ENCODE measurements around the gene EEF2.

DNA sequence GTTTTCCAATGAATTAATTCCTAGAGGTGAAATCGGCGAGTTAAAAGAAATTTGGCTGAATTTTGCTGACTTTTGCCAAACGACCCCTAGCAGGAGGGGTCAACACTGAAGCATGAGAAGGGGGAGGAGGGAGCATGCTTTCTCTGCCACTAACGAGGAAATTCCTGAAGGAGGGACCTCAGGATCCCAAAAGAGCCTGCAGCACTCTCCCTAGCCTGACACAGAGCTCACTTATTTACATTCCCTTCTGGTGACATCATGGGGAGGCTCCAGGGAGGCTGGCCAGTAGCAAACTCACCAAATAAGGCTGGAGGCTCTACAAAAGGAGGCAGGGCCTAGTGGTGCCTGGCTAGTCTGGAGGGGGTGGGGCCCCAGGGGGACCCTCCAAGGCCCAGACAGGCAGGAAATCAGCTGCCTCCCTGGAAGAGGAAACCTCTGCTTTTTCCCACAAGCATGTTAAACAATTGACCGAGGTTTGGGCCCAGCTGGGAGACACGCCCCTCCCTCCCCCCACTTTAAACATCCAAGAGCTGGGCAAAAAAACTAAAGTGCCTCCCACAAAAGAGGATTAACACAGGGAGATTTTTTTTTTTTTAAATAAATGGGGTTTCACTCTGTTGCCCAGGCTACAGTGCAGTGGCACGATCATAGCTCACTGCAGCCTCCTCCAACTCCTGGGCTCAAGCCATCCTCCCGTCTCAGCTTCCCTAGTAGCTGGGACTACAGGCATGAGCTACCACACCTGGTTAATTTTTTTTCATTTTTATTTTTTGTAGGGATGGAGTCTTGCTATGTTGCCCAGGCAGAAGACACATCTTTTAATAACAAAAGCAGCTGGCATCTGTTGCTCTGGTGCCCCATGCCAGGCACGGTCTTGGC lies 16.5 kb downstream of the EEF2 start:
- TF ChIP-seq, protein P1, sequence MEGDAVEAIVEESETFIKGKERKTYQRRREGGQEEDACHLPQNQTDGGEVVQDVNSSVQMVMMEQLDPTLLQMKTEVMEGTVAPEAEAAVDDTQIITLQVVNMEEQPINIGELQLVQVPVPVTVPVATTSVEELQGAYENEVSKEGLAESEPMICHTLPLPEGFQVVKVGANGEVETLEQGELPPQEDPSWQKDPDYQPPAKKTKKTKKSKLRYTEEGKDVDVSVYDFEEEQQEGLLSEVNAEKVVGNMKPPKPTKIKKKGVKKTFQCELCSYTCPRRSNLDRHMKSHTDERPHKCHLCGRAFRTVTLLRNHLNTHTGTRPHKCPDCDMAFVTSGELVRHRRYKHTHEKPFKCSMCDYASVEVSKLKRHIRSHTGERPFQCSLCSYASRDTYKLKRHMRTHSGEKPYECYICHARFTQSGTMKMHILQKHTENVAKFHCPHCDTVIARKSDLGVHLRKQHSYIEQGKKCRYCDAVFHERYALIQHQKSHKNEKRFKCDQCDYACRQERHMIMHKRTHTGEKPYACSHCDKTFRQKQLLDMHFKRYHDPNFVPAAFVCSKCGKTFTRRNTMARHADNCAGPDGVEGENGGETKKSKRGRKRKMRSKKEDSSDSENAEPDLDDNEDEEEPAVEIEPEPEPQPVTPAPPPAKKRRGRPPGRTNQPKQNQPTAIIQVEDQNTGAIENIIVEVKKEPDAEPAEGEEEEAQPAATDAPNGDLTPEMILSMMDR (IDR thresholded peaks at IDR 0.05) = no peak
- TF ChIP-seq POLR2A (IDR thresholded peaks at IDR 0.05) = no peak

Measured in suprapubic skin (tissue), 3 donors.